NCI-H1436 treated with DMSO at 0.1 percent for 48 hours (cell line): ENCODE data around the gene HTT-AS.
"Not testable (repeated sequence)": the region's sequence is repeated elsewhere in the genome, so short reads cannot be mapped to it uniquely, and the experiment has no call there.

ENCODE experiments used
- DNase-seq: peaks from one replicate; lab custom pipeline; 2025; lab: John Stamatoyannopoulos, UW

Gene HTT-AS

GRCh38 chr4:3074078-3074845 is at the start of gene HTT-AS, which contains the start of gene HTT:
Gene HTT-AS (minus strand): TSS chr4:3074538.
Gene HTT (plus strand): TSS chr4:3074681. CDS start chr4:3074826, 145 bp downstream.
- no peak for DNase-seq

GRCh38 chr4:3123181-3123671 is 48.9 kb upstream of the HTT-AS start:
- DNase-seq: no peak

GRCh38 chr4:3122081-3122563 is 47.8 kb upstream of the HTT-AS start:
- DNase-seq: no peak

- DNase-seq: no peak
Measured at GRCh38 chr4:3121596-3121995, 47.3 kb upstream of the HTT-AS start.

- DNase-seq: no peak
Measured at GRCh38 chr4:3121110-3121509, 46.8 kb upstream of the HTT-AS start.

- no peak for DNase-seq
Measured at GRCh38 chr4:3119464-3119863, 45.1 kb upstream of the HTT-AS start.

- DNase-seq: no peak
Measured at GRCh38 chr4:3118312-3118711, 44.0 kb upstream of the HTT-AS start.

GRCh38 chr4:3116955-3117354 is 42.6 kb upstream of the HTT-AS start:
- no peak for DNase-seq

- no peak for DNase-seq
Measured at GRCh38 chr4:3115637-3116270, 41.4 kb upstream of the HTT-AS start.

- no peak for DNase-seq
Measured at GRCh38 chr4:3114377-3114776, 40.0 kb upstream of the HTT-AS start.

GRCh38 chr4:3112609-3113469 is 38.5 kb upstream of the HTT-AS start:
- no peak for DNase-seq

- DNase-seq: no peak
Measured at GRCh38 chr4:3112201-3112600, 37.9 kb upstream of the HTT-AS start.

GRCh38 chr4:3111461-3111860 is 37.1 kb upstream of the HTT-AS start:
- no peak for DNase-seq

GRCh38 chr4:3108211-3108610 is 33.9 kb upstream of the HTT-AS start:
- DNase-seq: no peak

- no peak for DNase-seq
Measured at GRCh38 chr4:3107691-3108121, 33.4 kb upstream of the HTT-AS start.

GRCh38 chr4:3107271-3107670 is 32.9 kb upstream of the HTT-AS start:
- DNase-seq: no peak

- DNase-seq: no peak
Measured at GRCh38 chr4:3106339-3107186, 32.2 kb upstream of the HTT-AS start.

- no peak for DNase-seq
Measured at GRCh38 chr4:3098346-3098745, 24.0 kb upstream of the HTT-AS start.

- DNase-seq: no peak
Measured at GRCh38 chr4:3096202-3096601, 21.9 kb upstream of the HTT-AS start.

GRCh38 chr4:3094701-3095100 is 20.4 kb upstream of the HTT-AS start:
- not testable (repeated sequence) for DNase-seq

GRCh38 chr4:3091464-3091863 is 17.1 kb upstream of the HTT-AS start:
- DNase-seq: no peak
